NB4 (cell line): Measurements from ENCODE around the gene LGALS8.

Experiments
- POLR2A ChIP-seq: IDR thresholded peaks from 2 replicates; pipeline ENCODE4 v1.6.1; 2011; ENCODE audit warnings: mild to moderate bottlenecking; ENCODE audit not compliant: insufficient read length; ENCODE audit errors: extremely low read depth
- TF ChIP-seq, protein P1 (sequence below): IDR thresholded peaks from one replicate; pipeline ENCODE4 v1.5.1; 2012; ENCODE audit warnings: low read depth, low read length

DNA sequence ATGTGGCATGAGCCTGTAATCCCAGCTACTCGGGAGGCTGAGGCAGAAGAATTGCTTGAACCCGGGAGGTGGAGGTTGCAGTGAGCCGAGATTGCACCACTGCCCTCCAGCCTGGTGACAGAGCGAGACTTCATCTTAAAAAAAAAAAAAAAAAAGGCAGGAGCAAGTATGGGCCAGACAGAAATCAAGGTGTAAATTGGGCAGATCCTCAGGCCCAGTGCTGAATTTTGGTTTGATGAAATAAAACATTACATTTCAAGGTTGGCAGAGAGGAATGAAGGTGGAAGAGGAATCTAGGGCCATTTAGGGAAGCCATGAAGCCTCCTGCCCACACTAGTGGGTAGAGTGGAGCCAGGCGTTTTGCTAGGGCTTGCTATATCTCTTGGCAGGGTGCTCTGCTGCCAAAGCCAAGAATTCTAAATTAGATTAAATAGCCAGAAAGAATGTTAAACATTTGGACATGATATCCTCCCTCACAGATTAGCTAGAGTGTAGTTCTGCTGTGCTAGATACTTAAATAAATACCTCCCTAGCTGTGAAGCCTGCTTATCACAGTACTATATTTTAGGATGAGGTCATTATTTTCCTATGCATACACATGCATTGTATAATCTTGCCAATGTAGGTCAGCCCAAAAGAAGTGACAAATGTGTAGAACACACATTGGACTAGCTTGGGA lies 16.6 kb upstream of the LGALS8 start:
- TF ChIP-seq, protein P1, sequence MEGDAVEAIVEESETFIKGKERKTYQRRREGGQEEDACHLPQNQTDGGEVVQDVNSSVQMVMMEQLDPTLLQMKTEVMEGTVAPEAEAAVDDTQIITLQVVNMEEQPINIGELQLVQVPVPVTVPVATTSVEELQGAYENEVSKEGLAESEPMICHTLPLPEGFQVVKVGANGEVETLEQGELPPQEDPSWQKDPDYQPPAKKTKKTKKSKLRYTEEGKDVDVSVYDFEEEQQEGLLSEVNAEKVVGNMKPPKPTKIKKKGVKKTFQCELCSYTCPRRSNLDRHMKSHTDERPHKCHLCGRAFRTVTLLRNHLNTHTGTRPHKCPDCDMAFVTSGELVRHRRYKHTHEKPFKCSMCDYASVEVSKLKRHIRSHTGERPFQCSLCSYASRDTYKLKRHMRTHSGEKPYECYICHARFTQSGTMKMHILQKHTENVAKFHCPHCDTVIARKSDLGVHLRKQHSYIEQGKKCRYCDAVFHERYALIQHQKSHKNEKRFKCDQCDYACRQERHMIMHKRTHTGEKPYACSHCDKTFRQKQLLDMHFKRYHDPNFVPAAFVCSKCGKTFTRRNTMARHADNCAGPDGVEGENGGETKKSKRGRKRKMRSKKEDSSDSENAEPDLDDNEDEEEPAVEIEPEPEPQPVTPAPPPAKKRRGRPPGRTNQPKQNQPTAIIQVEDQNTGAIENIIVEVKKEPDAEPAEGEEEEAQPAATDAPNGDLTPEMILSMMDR = no peak
- TF ChIP-seq POLR2A = no peak
